ENCODE results near the gene FAM200C.

FAM200C gene

GRCh38 chr5:160419458-160420330, 19.8 kb upstream of the FAM200C start:
- no peak for DNase-seq (ENCODE audit: low read depth in 2 of 2, low spot score in 1 of 2)

- DNase-seq (ENCODE audit: low read depth in 2 of 2, low spot score in 1 of 2) = peak; percentile 76 to 88
Measured at GRCh38 chr5:160418561-160419457, 19.0 kb upstream of the FAM200C start, which contains the start of gene SLU7. Gene SLU7, minus strand, starts transcription at chr5:160419081. Its CDS starts 3,787 bp downstream, at chr5:160415294.

- no peak for DNase-seq (ENCODE audit: low read depth in 2 of 2, low spot score in 1 of 2)
Measured at GRCh38 chr5:160398806-160399205, 1.0 kb downstream of the FAM200C start.

- no peak for DNase-seq (ENCODE audit: low read depth in 2 of 2, low spot score in 1 of 2)
Measured at GRCh38 chr5:160397492-160397891, 2.4 kb downstream of the FAM200C start.

GRCh38 chr5:160395111-160395510, 4.7 kb downstream of the FAM200C start:
- DNase-seq (ENCODE audit: low read depth in 2 of 2, low spot score in 1 of 2) = no peak

- DNase-seq (ENCODE audit: low read depth in 2 of 2, low spot score in 1 of 2) = no peak
Measured at GRCh38 chr5:160390787-160391696, 8.8 kb downstream of the FAM200C start.

- no peak for DNase-seq (ENCODE audit: low read depth in 2 of 2, low spot score in 1 of 2)
Measured at GRCh38 chr5:160387445-160387844, 12.4 kb downstream of the FAM200C start.

- DNase-seq (ENCODE audit: low read depth in 2 of 2, low spot score in 1 of 2) = no peak
Measured at GRCh38 chr5:160385496-160385895, 14.4 kb downstream of the FAM200C start.

- DNase-seq (ENCODE audit: low read depth in 2 of 2, low spot score in 1 of 2) = no peak
Measured at GRCh38 chr5:160384681-160385080, 15.2 kb downstream of the FAM200C start.

GRCh38 chr5:160382346-160382745, 17.5 kb downstream of the FAM200C start:
- DNase-seq (ENCODE audit: low read depth in 2 of 2, low spot score in 1 of 2) = no peak

- no peak for DNase-seq (ENCODE audit: low read depth in 2 of 2, low spot score in 1 of 2)
Measured at GRCh38 chr5:160380041-160380440, 19.8 kb downstream of the FAM200C start.

- no peak for DNase-seq (ENCODE audit: low read depth in 2 of 2, low spot score in 1 of 2)
Measured at GRCh38 chr5:160379511-160379910, 20.3 kb downstream of the FAM200C start.

- DNase-seq (ENCODE audit: low read depth in 2 of 2, low spot score in 1 of 2) = no peak
Measured at GRCh38 chr5:160378330-160378729, 21.5 kb downstream of the FAM200C start.

- no peak for DNase-seq (ENCODE audit: low read depth in 2 of 2, low spot score in 1 of 2)
Measured at GRCh38 chr5:160377651-160378050, 22.2 kb downstream of the FAM200C start.

- DNase-seq (ENCODE audit: low read depth in 2 of 2, low spot score in 1 of 2) = no peak
Measured at GRCh38 chr5:160376416-160376815, 23.4 kb downstream of the FAM200C start.

GRCh38 chr5:160375701-160376100, 24.2 kb downstream of the FAM200C start:
- no peak for DNase-seq (ENCODE audit: low read depth in 2 of 2, low spot score in 1 of 2)

GRCh38 chr5:160375166-160375565, 24.7 kb downstream of the FAM200C start:
- DNase-seq (ENCODE audit: low read depth in 2 of 2, low spot score in 1 of 2) = no peak

- no peak for DNase-seq (ENCODE audit: low read depth in 2 of 2, low spot score in 1 of 2)
Measured at GRCh38 chr5:160371294-160371693, 28.6 kb downstream of the FAM200C start.

- no peak for DNase-seq (ENCODE audit: low read depth in 2 of 2, low spot score in 1 of 2)
Measured at GRCh38 chr5:160370713-160371034, 29.2 kb downstream of the FAM200C start.

- DNase-seq (ENCODE audit: low read depth in 2 of 2, low spot score in 1 of 2) = no peak
Measured at GRCh38 chr5:160369990-160370712, 29.7 kb downstream of the FAM200C start, which contains the start of gene C1QTNF2. Gene C1QTNF2, minus strand, starts transcription at chr5:160370626. Its CDS starts 15,615 bp downstream, at chr5:160355011.

Data from stimulated activated CD8-positive, alpha-beta memory T cell treated with anti-CD3 and anti-CD28 coated beads, Interleukin-4, amount 100 ng/mL, for 1 hour (primary cell).